Raji (cell line): ENCODE data around the gene LRRC4.

Experiments used
- POLR2A ChIP-seq: IDR thresholded peaks from 2 replicates; pipeline ENCODE4 v1.6.1; 2011; ENCODE audit warnings: low read depth, low read length, control low read depth; ENCODE audit not compliant: insufficient read depth

The LRRC4 gene

DNA sequence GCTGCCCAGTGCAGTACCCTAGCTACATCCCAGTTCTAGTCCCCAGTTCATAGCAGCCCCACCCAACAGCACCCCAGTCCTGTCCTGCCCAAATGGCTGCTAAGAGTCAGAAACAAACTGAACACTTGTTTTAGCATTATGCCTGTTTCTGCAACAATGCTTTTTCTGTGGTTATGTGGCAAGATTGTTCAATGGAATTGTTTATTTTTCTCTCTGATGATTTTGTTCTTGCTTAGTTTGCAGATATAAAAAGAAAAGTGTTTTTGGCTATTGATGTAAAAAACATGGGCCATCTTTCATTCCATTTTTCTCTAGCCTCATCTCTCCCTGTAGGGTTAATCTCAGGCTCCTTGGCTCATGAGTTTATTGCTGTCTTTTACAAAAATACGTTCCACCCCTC is 42.5 kb downstream of the LRRC4 start:
- no peak for TF ChIP-seq POLR2A

GRCh38 chr7:127986581-127987521 is 44.4 kb downstream of the LRRC4 start:
- no peak for TF ChIP-seq POLR2A

GRCh38 chr7:127983804-127984332 is 47.4 kb downstream of the LRRC4 start:
- TF ChIP-seq POLR2A, result no peak

DNA sequence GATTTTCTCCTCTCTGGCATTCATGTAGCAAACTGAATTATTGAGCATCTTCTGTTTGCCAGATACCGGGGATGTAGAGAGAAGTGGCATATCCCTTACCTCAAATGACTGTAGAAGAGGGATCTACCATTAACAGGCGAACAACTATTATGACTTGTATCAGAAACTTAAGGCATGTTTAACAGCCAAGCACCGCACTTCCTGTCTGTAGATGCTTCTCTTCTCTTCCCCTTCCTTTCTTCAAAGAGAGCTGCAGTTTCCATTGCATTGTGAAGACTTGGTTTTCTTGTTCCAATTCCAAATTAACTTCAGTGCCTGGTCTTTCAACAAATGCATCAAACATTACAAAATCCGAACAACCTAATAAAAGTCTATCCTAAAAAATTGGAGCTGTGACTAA is 49.3 kb downstream of the LRRC4 start:
- TF ChIP-seq POLR2A, result no peak

GRCh38 chr7:127980901-127981300 is 50.3 kb downstream of the LRRC4 start:
- no peak for TF ChIP-seq POLR2A

DNA sequence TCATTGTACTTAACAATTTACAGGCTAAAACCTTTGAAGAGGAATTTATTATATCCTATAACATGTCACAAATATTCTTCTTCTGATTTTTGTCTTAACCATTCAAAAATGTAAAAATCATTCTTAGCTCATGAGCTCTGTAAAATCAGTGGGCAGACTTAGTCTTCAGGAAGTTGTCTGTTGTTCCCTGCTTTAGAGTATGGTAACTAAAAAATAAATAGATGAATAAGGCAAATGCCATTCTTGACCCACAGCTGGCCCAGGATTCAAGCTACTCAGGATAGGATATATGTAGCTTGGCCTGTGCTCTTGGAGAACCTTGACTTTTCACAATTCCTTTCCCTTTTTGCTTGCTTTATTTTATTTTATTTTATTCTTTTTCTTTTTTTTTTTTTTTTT is 51.5 kb downstream of the LRRC4 start:
- TF ChIP-seq POLR2A, result no peak

DNA sequence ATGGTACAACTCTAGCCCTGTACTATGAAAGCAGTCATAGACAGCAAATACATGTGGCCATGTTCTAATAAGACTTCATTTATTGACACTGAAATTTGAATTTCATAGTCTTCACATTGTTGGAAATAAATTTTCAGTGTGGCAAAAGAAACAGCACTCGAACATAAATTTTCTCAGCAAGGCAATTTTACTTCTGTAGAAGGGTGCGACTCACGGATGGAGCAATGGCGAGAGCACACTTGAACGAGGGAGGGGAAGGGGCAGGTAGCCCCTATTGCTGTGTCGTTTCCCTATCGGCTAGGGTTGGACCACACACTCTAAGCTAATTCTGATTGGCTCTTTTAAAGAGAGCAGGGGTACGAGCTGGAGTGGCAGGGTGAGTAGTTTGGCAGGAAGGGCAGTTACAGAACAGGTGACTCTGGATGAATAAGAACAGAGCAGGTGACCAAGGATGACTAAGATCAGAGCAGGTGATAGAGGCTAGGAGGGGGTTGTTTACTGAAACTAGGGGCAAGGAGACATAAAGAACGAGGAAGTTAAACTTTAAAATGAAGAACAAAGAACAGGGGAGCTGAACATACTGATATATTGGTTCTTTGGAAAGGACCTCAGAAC is 52.0 kb downstream of the LRRC4 start:
- TF ChIP-seq POLR2A, result no peak

DNA sequence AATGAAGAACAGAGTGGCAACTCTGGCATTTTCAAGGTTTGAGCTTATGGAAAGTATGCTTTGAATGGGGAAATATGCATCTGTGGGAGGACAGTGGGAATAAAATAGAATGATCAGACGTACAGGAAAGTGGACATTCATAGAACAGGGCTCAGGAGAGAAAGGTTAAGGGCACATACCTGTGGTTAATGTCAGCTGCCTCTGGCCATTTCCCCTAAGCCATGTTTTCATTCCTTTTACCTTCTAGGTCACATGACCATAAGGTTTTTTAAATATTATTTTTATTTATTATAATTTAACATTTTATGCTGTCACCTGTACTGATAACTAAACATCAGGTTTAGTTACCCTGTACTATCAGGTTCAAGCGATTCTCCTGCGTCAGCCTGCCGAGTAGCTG is 52.8 kb downstream of the LRRC4 start:
- TF ChIP-seq POLR2A, result no peak
